NOMO-1 treated with dmso at 0.1 percent for 144 hours (cell line): ENCODE measurements around the gene ZG16.

Source experiments
- DNase-seq: peaks from one replicate; lab custom pipeline; 2025; ENCODE audit not compliant: unreplicated experiment; lab: John Stamatoyannopoulos, UW

Gene ZG16

DNA sequence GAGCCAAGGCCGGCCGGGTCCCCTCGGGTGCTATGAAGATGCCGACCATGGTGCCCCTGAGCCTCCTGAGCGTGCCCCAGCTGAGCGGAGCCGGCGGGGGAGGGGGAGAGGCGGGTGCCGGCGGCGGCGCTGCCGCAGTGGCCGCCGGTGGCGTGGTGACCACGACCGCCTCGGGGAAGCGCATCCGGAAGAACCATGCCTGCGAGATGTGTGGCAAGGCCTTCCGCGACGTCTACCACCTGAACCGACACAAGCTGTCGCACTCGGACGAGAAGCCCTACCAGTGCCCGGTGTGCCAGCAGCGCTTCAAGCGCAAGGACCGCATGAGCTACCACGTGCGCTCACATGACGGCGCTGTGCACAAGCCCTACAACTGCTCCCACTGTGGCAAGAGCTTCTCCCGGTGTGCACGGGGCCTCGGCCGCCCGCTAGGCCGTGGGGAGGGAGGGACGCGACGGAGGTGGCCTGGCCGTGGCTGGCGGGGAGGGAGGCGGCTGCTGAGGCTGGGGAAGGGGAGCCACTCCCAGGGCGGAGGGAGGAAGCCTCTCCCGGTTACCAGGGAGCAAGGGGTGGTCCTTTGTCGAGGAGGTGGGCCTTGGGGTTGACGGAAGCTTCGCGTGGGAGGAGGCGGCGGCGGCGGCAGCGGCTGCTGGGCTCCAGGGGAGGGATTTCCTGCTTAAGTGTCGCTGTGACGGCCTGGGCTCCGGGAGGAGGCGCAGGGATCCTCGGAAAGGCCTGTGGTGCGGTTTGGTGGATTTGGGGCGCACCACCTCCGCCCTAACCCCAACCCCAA lies 29.6 kb downstream of the ZG16 start:
- DNase-seq: peak; percentile 85

DNA sequence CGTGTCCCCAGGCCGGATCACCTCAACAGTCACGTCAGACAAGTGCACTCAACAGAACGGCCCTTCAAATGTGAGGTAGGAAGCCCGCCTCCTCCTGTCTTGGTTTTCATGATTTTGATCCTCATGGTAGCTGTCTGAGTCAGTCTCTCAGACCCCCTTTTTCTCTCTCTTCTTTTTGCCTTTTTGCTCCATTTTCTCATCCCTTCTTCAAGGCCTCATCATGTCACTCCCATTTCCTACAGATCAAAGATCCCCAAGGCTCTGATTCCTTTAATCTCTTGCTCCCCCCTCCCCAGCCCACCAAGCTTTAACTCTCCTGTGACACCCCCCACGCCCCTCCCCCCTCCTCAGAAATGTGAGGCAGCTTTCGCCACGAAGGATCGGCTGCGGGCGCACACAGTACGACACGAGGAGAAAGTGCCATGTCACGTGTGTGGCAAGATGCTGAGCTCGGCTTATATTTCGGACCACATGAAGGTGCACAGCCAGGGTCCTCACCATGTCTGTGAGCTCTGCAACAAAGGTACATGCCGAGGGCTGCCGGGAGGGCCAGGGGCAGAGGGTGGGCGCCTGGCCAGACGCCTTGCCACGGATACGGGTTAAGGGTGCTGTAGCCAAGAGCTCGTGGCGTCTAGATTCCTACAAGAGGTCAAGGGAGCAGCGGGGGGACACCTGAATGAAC lies 30.3 kb downstream of the ZG16 start:
- DNase-seq: no peak

DNA sequence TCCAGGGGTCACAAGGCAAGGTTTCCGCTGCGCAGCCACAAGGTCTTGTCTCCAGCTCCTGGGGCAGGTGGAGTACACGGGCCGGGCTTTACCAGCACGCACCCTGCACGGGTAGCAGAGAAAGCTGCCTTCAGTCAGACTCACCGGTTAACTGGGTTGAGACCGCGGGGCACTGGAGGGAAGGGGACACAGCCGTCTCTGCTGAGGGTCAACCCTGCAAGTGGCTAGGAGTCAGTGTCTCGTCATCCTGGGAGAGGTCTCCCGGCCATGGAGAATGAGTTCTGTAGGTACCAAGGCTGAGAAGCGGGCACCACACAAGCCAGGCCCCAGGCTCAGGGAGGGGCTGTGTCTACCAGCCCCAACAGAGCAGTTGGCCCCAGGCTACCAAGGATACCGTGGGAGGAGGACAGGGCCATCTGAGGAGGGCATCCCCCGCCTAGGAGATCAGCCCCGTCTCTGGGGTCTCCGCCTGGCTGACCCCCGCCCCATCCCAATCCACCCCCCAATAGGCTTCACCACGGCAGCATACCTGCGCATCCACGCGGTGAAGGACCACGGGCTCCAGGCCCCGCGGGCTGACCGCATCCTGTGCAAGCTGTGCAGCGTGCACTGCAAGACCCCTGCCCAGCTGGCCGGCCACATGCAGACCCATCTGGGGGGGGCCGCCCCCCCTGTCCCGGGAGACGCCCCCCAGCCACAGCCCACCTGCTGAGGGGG lies 31.1 kb downstream of the ZG16 start:
- DNase-seq: no peak

DNA sequence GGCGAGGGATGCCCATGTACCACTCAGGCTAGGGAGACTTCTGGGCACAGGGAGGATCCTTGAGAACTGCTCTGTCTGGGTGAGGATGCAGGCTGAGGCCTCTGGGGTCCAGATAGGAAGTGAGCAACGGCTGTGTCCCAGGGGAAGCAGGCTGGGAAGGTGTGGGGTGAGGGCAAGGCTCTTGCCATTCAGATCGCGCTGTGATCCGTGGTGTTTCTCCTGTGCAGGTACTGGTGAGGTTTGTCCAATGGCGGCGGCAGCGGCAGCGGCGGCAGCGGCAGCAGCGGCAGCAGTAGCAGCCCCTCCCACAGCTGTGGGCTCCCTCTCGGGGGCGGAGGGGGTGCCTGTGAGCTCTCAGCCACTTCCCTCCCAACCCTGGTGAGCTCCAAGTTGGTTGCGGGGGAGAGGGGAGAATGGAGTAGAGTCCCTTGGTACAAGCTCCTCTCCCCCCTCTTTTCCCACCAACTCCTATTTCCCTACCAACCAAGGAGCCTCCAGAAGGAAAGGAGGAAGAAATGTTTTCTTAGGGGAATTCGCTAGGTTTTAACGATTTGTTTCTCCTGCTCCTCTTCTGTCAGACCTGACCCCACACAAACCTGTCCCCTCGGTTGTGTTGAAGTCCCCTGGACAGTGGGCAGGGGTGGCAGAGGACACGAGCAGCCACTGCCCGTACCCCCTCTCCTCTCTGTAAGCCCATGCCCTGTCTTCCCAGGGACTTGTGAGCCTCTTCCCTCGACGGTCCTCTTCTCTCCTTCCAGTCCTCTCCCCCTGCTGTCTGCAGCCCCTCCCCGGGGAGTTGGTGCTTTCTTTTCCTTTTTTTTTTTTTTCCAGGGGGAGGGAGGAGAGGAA lies 32.0 kb downstream of the ZG16 start:
- DNase-seq: no peak

DNA sequence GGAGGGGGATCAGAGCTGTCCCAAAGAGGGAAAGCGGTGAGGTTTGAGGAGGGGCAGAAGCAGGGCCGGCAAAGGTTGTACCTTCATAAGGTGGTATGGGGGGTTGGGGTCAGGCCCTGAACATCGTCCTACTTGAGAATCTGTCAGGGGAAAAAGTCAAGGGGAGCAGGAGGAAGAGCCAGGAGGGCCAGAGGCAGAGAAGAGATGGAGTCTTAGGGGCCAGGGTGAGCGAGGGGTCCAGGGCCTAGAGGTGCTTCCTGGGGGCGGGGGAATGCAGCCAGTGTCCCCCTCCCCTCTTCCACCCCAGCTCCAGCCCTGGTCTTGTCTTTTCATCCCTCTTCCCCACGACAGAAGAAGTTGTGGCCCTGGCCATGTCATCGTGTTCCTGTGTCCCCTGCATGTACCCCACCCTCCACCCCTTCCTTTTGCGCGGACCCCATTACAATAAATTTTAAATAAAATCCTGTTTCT lies 32.7 kb downstream of the ZG16 start:
- no peak for DNase-seq

DNA sequence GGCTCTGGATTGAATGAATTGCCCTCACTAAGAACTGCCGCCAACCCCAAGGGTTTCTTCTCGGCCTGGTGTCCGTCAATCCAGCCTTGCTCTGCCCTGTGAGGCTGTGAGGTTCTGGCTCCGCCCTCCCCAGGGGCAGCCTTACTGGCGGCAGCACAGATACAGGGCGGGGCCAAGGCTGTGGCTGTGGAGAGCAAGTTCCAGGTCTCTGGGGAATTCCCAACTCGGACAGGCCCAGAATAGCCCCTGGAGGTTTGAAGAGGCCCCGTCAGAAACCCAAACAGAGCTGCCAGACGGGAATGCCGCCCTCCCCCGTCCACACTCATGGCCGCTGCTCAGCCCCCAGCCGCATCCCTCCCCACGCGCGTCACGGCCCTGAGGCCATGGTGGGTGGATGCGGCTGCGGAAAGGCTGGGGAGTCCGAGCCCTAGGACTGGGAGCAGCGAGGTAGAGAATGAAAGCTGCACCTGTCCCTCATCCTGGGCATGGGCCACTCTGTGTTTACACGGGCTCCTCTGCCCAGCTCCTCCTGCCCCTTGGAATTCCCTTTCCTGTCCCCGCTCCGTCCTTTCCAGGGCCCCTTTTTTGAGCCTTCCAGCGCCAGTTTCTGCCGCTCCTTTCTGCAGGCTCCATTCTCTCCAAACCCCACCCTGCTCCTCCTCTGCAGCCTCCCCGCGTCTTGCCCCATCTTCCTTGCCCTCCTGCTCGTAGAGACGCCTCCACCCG lies 33.3 kb downstream of the ZG16 start:
- peak; percentile 46 for DNase-seq

DNA sequence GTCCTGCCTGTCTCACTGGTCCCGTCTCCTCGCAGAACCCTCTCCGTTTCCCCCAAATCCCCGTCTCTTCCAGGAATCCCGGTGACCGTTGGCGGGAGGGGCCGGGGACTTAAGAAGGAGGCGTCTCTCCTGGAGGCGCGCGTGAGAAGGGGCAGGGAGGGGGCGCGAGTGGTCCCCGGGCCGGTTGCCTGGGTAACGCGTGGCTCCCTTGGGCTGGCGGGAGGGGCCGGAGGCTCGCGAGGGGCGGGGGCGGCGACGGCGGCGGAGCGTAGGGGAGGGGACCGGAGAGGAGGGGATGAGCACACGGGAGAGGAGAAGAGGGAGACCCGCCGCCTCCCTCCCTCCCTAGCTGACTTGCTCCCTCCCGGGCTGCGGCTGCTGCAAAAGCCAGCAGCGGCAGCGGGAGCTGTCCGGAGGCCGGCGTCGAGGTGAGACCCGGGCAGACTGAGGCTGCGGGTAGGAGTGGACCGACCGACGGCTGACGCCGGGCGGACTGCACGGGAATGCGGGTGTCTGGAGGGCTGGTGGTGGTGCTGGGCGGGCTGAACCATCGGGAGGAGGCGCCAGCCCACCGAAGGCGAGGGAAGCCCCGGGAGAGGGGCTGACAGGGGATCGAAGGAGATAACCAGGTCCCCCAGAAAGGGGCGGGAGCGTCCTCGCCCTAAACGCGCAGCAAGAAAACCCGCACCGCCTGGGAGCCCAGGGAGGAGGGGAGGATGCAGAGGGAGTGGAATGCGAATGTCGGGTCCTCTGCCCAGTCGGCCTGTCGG lies 34.0 kb downstream of the ZG16 start, which contains the start of gene PRRT2:
TSS of gene PRRT2 (plus strand) at position 298 of the 770 bp plus-strand sequence. CDS start 862 bp downstream, outside the sequence.
- DNase-seq: no peak

DNA sequence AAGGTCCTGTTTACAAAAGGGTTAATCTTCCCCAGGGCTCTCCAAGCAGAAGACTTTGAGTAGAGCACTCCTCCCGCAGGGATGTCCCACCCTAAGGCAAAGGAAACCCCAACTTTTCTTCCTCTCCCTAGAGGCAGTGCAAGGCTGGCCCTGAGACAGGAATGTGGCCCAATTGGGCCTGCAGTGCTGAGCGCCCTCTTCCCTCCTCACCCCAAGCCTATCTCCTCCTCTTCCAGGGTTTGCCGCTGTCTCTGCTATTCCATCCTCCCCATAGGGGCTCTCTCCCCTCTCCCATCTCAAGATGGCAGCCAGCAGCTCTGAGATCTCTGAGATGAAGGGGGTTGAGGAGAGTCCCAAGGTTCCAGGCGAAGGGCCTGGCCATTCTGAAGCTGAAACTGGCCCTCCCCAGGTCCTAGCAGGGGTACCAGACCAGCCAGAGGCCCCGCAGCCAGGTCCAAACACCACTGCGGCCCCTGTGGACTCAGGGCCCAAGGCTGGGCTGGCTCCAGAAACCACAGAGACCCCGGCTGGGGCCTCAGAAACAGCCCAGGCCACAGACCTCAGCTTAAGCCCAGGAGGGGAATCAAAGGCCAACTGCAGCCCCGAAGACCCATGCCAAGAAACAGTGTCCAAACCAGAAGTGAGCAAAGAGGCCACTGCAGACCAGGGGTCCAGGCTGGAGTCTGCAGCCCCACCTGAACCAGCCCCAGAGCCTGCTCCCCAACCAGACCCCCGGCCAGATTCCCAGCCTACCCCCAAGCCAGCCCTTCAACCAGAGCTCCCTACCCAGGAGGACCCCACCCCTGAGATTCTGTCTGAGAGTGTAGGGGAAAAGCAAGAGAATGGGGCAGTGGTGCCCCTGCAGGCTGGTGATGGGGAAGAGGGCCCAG lies 34.9 kb downstream of the ZG16 start:
- no peak for DNase-seq

DNA sequence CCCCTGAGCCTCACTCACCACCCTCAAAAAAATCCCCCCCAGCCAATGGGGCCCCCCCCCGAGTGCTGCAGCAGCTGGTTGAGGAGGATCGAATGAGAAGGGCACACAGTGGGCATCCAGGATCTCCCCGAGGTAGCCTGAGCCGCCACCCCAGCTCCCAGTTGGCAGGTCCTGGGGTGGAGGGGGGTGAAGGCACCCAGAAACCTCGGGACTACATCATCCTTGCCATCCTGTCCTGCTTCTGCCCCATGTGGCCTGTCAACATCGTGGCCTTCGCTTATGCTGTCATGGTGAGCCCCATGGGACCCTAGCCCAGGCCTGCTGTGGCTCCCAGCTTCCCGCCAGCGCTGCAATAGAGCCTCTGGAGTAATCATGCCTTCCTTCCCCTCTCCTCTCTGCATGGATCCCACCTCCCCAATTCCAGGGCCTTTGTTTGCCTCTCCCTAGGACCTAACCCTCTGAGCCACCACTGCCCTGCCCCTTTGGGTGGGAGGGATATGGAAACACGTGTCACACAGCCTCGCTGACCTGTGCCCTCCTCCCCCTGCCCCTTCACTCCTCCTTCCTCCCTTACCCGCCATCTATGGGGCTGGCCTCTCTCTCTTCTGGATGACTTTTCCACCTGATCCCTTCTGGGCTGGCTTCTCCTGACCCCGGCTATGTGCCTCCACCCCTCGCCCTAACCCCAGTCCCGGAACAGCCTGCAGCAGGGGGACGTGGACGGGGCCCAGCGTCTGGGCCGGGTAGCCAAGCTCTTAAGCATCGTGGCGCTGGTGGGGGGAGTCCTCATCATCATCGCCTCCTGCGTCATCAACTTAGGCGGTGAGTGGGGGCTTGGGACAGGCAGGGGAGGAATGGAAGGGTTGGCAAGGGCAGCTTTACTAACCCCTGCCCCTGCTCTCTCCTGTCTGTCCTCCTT lies 35.8 kb downstream of the ZG16 start:
- no peak for DNase-seq

DNA sequence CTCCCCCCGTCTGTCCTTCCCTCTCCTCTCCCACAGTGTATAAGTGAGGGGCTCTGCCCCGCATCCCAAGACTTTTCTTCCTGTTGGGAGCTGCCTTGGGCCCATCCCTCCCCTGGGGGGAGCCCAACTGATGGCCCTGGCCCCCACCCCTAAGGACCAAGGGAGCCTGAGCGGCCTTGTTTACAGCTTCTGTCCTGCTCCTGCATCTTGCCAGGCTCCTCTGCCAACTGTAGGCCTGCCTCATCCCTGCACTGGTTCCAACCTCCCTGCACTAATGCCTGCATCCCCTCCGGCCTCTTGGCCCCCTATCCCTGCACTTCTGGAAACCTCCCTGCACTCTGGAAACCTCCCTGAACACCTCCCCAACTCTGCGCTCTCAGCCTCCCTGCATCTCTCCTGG lies 36.5 kb downstream of the ZG16 start:
- DNase-seq: no peak

DNA sequence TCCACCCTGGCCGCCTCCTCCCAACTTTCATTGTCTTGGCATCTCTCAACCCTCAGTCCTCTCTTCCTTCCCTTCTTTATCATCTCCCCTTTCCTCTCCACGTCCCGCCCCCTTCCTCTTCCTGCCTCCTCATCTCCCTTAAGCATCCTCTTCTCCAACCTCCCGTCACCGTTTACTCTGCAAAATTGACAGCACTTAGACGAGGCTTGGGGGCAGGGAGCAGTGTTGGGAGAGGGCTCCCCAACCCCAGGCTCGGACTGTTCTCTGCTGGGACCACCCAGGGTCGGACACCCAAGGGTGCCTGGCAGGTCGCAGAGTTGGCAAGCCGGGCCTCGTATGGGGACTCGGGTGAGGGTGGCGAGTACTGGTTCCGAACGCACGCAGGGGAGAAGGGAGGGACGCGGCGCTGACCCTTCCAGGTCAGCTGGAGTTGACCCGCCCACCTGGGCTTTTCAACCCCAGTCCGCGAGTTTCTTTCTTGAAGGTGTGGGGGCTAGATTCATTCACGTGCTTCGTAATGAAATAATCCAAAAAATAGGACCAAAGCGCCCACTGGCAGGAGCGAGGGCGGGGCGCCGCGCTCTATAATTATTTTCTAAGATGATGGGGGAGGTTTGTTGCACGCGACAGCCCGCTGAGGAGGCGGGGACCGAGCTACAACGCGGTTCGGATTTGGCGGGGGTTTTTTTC lies 37.1 kb downstream of the ZG16 start:
- no peak for DNase-seq

DNA sequence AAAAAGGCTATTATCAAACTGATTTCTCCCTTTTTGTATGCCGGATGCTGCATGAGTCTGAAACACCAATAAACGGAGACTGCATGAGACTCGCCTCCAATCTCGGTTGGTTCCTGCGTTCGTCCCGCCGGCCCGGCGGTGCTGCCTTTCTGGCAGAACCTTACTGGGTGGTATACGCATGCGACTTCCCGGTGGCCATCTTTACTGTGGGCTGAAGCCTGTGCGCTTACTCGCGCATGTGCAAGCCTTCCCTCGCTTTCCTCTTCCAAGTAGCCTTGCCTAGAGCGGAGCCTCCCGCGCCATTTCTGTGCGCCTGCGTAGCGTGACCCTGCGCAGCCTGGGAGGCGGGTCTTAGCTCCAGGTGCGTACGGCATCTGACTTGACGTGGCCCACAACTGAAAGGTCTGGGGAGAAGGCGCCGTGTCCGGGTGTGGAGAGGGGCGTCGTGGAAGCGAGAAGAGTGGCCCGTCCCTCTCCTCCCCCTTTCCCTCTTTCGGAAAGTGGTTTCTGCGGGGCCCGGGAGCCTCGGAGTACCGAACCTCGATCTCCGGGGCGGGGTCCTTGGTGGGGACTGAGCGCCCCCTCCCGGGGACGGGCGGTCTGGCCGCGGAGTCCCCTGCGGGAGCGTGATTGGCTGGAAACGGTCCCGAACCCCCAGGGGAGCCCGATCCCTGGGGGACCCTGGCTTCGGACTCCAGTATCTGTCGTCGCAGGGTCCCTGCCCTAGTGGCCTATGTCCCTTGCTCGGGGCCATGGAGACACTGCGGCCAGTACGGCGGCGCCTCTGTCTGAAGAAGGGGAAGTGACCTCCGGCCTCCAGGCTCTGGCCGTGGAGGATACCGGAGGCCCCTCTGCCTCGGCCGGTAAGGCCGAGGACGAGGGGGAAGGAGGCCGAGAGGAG lies 38.0 kb downstream of the ZG16 start, which contains the start of gene PAGR1:
TSS of gene PAGR1 (plus strand) at position 360 of the 901 bp plus-strand sequence. CDS start at position 734, 374 bp downstream.
- peak; percentile 97 for DNase-seq

DNA sequence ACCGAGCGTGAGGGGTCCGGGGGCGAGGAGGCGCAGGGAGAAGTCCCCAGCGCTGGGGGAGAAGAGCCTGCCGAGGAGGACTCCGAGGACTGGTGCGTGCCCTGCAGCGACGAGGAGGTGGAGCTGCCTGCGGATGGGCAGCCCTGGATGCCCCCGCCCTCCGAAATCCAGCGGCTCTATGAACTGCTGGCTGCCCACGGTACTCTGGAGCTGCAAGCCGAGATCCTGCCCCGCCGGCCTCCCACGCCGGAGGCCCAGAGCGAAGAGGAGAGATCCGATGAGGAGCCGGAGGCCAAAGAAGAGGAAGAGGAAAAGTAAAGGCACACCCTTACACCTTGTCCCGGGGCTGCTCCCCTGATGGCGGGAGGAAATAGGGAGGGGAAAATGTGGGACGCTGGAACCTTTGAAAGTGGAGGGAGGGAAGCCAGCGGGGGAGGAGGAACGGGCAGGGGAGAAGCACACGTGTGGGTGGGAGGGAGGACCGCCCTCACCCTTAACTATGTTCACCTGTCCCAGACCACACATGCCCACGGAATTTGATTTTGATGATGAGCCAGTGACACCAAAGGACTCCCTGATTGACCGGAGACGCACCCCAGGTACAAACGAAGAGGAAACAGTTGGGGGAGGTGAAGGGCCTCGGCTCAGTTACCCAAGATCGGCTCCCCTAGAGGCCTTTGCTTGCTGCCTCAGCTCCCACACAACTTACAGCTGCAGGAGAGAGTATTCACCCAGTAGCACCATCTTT lies 38.8 kb downstream of the ZG16 start:
- DNase-seq: peak; percentile 63

DNA sequence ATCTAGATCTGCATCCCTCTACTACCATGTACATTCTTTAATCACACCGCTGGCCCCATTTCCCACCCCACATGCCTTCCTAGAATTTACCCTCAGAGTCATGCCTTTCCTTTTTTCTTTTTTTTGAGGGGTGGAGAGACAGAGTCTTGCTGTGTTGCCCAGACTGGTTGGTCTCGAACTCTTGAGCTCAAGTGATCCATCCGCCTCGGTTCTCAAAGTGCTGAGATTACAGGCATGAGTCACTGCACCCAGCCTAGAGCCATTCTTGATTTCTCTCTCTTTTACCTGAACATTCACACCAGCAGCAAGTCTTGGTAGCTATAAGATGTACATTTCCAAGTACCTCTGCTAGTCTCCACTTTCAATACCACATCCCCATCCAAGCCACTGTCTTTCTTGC lies 40.0 kb downstream of the ZG16 start:
- no peak for DNase-seq

DNA sequence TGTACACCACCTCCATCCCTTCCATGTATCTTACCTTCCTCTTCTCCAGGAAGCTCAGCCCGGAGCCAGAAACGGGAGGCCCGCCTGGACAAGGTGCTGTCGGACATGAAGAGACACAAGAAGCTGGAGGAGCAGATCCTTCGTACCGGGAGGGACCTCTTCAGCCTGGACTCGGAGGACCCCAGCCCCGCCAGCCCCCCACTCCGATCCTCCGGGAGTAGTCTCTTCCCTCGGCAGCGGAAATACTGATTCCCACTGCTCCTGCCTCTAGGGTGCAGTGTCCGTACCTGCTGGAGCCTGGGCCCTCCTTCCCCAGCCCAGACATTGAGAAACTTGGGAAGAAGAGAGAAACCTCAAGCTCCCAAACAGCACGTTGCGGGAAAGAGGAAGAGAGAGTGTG lies 41.5 kb downstream of the ZG16 start:
- no peak for DNase-seq
